Limb (tissue), 2 donors: ENCODE results near the gene PTPN21.
"Not testable (repeated sequence)": the region's sequence is repeated elsewhere in the genome, so short reads cannot be mapped to it uniquely, and the experiment has no call there.

ENCODE experiments used
- DNase-seq, 2 donors: peaks; one replicate each; pipeline ENCODE4 v3.0.0-alpha.2; 2016; ENCODE audit errors: extremely low spot score in 2 of 2

Gene PTPN21

GRCh38 chr14:88551980-88552431 is 2.8 kb downstream of the PTPN21 start:
- DNase-seq = peak in 1 of 2 donors; percentile 53

- DNase-seq = peak; percentile 74 to 90
Measured at GRCh38 chr14:88551094-88551870, 3.5 kb downstream of the PTPN21 start.

GRCh38 chr14:88550078-88550477 is 4.7 kb downstream of the PTPN21 start:
- DNase-seq = no peak

- no peak for DNase-seq
Measured at GRCh38 chr14:88547386-88547780, 7.4 kb downstream of the PTPN21 start.

GRCh38 chr14:88546621-88547385 is 8.0 kb downstream of the PTPN21 start:
- DNase-seq = no peak

GRCh38 chr14:88545256-88545655 is 9.6 kb downstream of the PTPN21 start:
- no peak for DNase-seq

GRCh38 chr14:88542857-88543795 is 11.7 kb downstream of the PTPN21 start:
- no peak for DNase-seq

GRCh38 chr14:88541324-88541723 is 13.5 kb downstream of the PTPN21 start:
- DNase-seq = no peak

GRCh38 chr14:88535813-88536212 is 19.0 kb downstream of the PTPN21 start:
- no peak for DNase-seq

- no peak for DNase-seq
Measured at GRCh38 chr14:88535149-88535548, 19.7 kb downstream of the PTPN21 start.

- no peak for DNase-seq
Measured at GRCh38 chr14:88533064-88533602, 21.7 kb downstream of the PTPN21 start.

- not testable (repeated sequence) for DNase-seq
Measured at GRCh38 chr14:88529889-88530288, 24.9 kb downstream of the PTPN21 start.

GRCh38 chr14:88522393-88522792 is 32.4 kb downstream of the PTPN21 start:
- no peak for DNase-seq

GRCh38 chr14:88521818-88522217 is 33.0 kb downstream of the PTPN21 start:
- no peak for DNase-seq

- no peak for DNase-seq
Measured at GRCh38 chr14:88519907-88520306, 34.9 kb downstream of the PTPN21 start.

GRCh38 chr14:88518592-88519512 is 36.0 kb downstream of the PTPN21 start:
- no peak for DNase-seq

GRCh38 chr14:88516861-88517357 is 37.9 kb downstream of the PTPN21 start:
- no peak for DNase-seq

GRCh38 chr14:88515499-88516221 is 39.1 kb downstream of the PTPN21 start:
- DNase-seq = no peak

- DNase-seq = no peak
Measured at GRCh38 chr14:88507208-88507607, 47.6 kb downstream of the PTPN21 start.
